ENCODE data around the gene LRP2. TPM values are rescaled to one million over a fixed set of nuclear protein-coding genes. Genes with fewer than 3 reads are reported as not detected.

Gene LRP2
- polyA plus RNA-seq, 1 of the 3 experiments (the other 2 are of a cell fraction) = not detected

- Histone ChIP-seq H2AFZ (ENCODE audit: low read depth) (no peak overlapping the region), H3K79me2 (ENCODE audit: insufficient read depth) (no peaks in the 10 kb centered on the region), H3K36me3 (replicated peaks in 1 of 2; ENCODE audit: control insufficient read depth in 1 of 2, insufficient read depth in 2 of 2, low read length in 1 of 2) (no peaks in the 10 kb centered on the region), H3K27me3 (ENCODE audit: insufficient read depth) (no peaks in the 10 kb centered on the region), H3K4me2 (no peak overlapping the region), H3K9me2 (no peaks in the 10 kb centered on the region), H3K4me1 (ENCODE audit: control insufficient read depth in 1 of 2, insufficient read depth in 2 of 2, low read depth in 1 of 2, low read length in 1 of 2) (no peaks in the 10 kb centered on the region), H3K4me3 (ENCODE audit: low read depth in 2 of 2, low read length in 1 of 2) (no peak overlapping the region), H4K20me1 (ENCODE audit: insufficient read depth) (no peaks in the 10 kb centered on the region), H3K9me3 (no peaks in the 10 kb centered on the region), H3F3A (replicated peaks; ENCODE audit: insufficient read depth) (no peaks in the 10 kb centered on the region), H3K27ac (ENCODE audit: low read depth in 2 of 2, low read length in 1 of 2) (no peak overlapping the region), H3K9ac (no peak overlapping the region)
- no peak for DNase-seq
- POLR2A ChIA-PET = no interaction called here
- CTCF ChIA-PET = no interaction called here
- 40% methylated on average over 9 of the region's 9 CpGs for WGBS (ENCODE audit: low lambda C conversion rate)
- TF ChIP-seq CHD2 (IDR thresholded peaks at IDR 0.05; ENCODE audit: low read length, partially characterized antibody) (no peak), MXI1 (IDR thresholded peaks at IDR 0.05; ENCODE audit: low read depth, low read length) (no peak), RFX5 (IDR thresholded peaks at IDR 0.05; ENCODE audit: low read length) (no peak), GABPA (IDR thresholded peaks at IDR 0.05; ENCODE audit: low read depth) (no peak), EZH2phosphoT487 (IDR thresholded peaks at IDR 0.05; ENCODE audit: borderline replicate concordance, low read depth) (no peak), FOXJ3 (CRISPR knock-in tag; IDR thresholded peaks at IDR 0.05) (no peak), RCOR1 (IDR thresholded peaks at IDR 0.05; ENCODE audit: low read length) (no peak), FOSL2 (IDR thresholded peaks at IDR 0.05; ENCODE audit: borderline replicate concordance, low read depth) (no peak), RXRA (IDR thresholded peaks at IDR 0.05; ENCODE audit: borderline replicate concordance, low read depth) (no peak), EP300 (IDR thresholded peaks at IDR 0.05; ENCODE audit: borderline replicate concordance in 1 of 2, low read depth in 1 of 2, low read length in 1 of 2) (no peak), SMC3 (IDR thresholded peaks at IDR 0.05; ENCODE audit: low read depth, low read length) (no peak), RAD21 (IDR thresholded peaks at IDR 0.05; ENCODE audit: low read length) (no peak), USF1 (IDR thresholded peaks at IDR 0.05; ENCODE audit: borderline replicate concordance, low read depth) (no peak), TEAD4 (IDR thresholded peaks at IDR 0.05; ENCODE audit: borderline replicate concordance, insufficient read depth) (no peak), PBX3 (IDR thresholded peaks at IDR 0.05) (no peak), POLR2AphosphoS5 (IDR thresholded peaks at IDR 0.05; ENCODE audit: low read depth, low read length) (no peak), FOXM1 (IDR thresholded peaks at IDR 0.05; ENCODE audit: low read depth) (no peak), JUND (IDR thresholded peaks at IDR 0.05) (no peak), TCF12 (IDR thresholded peaks at IDR 0.05) (no peak)
Observed at GRCh38 chr2:169294001-169294675, 68.2 kb downstream of the LRP2 start.

- H3K4me1 ChIP-seq (ENCODE audit: control insufficient read depth in 1 of 2, insufficient read depth in 2 of 2, low read depth in 1 of 2, low read length in 1 of 2) = no peaks in the 10 kb centered on the region
- WGBS (ENCODE audit: low lambda C conversion rate) = 3% methylated on average over 2 of the region's 2 CpGs
- ChIA-PET POLR2A (no interaction called here), CTCF (no interaction called here)
- no peaks in the 10 kb centered on the region for H3K27me3 ChIP-seq (ENCODE audit: insufficient read depth)
- no peak overlapping the region for H3K4me2 ChIP-seq
- DNase-seq = no peak
- no peaks in the 10 kb centered on the region for H3K79me2 ChIP-seq (ENCODE audit: insufficient read depth)
- H3K9ac ChIP-seq = no peak overlapping the region
- no peak overlapping the region for H2AFZ ChIP-seq (ENCODE audit: low read depth)
- H3K9me2 ChIP-seq = no peaks in the 10 kb centered on the region
- no peak overlapping the region for H3K27ac ChIP-seq (ENCODE audit: low read depth in 2 of 2, low read length in 1 of 2)
- no peaks in the 10 kb centered on the region for H3K36me3 ChIP-seq (replicated peaks in 1 of 2; ENCODE audit: control insufficient read depth in 1 of 2, insufficient read depth in 2 of 2, low read length in 1 of 2)
- no peaks in the 10 kb centered on the region for H4K20me1 ChIP-seq (ENCODE audit: insufficient read depth)
- no peaks in the 10 kb centered on the region for H3K9me3 ChIP-seq
- H3K4me3 ChIP-seq (ENCODE audit: low read depth in 2 of 2, low read length in 1 of 2) = no peak overlapping the region
- no peaks in the 10 kb centered on the region for H3F3A ChIP-seq (replicated peaks; ENCODE audit: insufficient read depth)
- TF ChIP-seq EP300 (IDR thresholded peaks at IDR 0.05; ENCODE audit: borderline replicate concordance in 1 of 2, low read depth in 1 of 2, low read length in 1 of 2) (no peak), MXI1 (IDR thresholded peaks at IDR 0.05; ENCODE audit: low read depth, low read length) (no peak), EZH2phosphoT487 (IDR thresholded peaks at IDR 0.05; ENCODE audit: borderline replicate concordance, low read depth) (no peak), JUND (IDR thresholded peaks at IDR 0.05) (no peak), USF2 (IDR thresholded peaks at IDR 0.05; ENCODE audit: borderline replicate concordance, low read depth, low read length) (no peak), ELF1 (IDR thresholded peaks at IDR 0.05) (no peak), IRF3 (IDR thresholded peaks at IDR 0.05; ENCODE audit: low read depth, low read length) (no peak), TCF12 (IDR thresholded peaks at IDR 0.05) (no peak)
Observed at GRCh38 chr2:169291517-169291916, 70.8 kb downstream of the LRP2 start.
